ENCODE measurements around the gene CYTH3. TPM values are rescaled to one million over a fixed set of nuclear protein-coding genes. Genes with fewer than 3 reads are reported as not detected.
A peak's percentile ranks its signal among the peaks of the same experiment; 100 is the strongest.

CYTH3 gene
- total and polyA plus RNA-seq, 2 of the 13 experiments (the other 11 are each of a cell fraction or from before 2014, with no cell fraction given): 3.1 to 3.8 TPM

DNA sequence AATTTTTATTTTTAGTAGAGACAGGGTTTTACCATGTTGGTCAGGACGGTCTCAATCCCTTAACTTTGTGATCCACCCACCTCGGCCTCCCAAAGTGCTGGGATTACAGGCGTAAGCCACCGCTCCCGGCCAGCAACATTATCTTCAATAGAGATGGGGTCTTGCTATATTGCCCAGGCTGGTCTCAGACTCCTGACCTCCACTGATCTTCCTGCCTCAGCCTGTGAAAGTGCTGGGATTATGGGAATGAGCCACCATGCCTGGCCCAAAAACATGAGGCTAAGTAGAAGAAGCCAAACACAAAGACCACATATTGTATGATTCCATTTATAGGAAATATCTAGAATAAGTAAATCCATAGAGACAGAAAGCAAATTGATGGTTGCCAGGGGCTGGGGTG, 19.1 kb upstream of the CYTH3 start:
- DNase-seq (ENCODE audit: low spot score) (no peak), ATAC-seq (no peak), FAIRE-seq (no peak)
- H3K4me2 ChIP-seq (ENCODE audit: low read depth, low read length): no peak overlapping the region
- H3K79me2 ChIP-seq (ENCODE audit: insufficient read depth, low read length): no peaks in the 10 kb centered on the region
- no peak overlapping the region for H3K9ac ChIP-seq (ENCODE audit: insufficient read depth, low read depth, low read length)
- TF ChIP-seq ZNF121 (CRISPR knock-in tag; IDR thresholded peaks at IDR 0.05) (peak; percentile 82), ZNF619 (CRISPR knock-in tag; IDR thresholded peaks at IDR 0.05) (no peak)
- no TSS peak for BruUV-seq (replicated peaks)
- H4K20me1 ChIP-seq (ENCODE audit: insufficient read depth, low read length): no peaks in the 10 kb centered on the region
- ChIA-PET CTCF (ENCODE audit: low intra/inter-chr PET ratio, low total read pairs) (no interaction called here), POLR2A (no interaction called here)
- H2AFZ ChIP-seq (ENCODE audit: low read length): no peak overlapping the region
- peaks cover 0 to 9% of the 10 kb centered on the region in 2 experiments; a peak in 2 of 5 replicates for H3K27me3 ChIP-seq (ENCODE audit: control insufficient read depth in 1 of 2, insufficient read depth in 2 of 2, low read length in 2 of 2)
- in situ Hi-C loops (cut with HindIII; ENCODE audit: extremely low pct_ligation_motif_present, low pct_unique_long_range_greater_than_20kb) (no loop called here), intact Hi-C loops (cut with micrococcal nuclease; ENCODE audit: unreplicated experiment) (no loop called here)
- no peak overlapping the region for H3K27ac ChIP-seq (ENCODE audit: extremely low read length, insufficient read depth, low read length)
- no peaks in the 10 kb centered on the region for H3K36me3 ChIP-seq (replicated peaks in 1 of 2; ENCODE audit: control insufficient read depth in 1 of 2, insufficient read depth in 2 of 2, low read length in 2 of 2)
- H3K9me3 ChIP-seq (ENCODE audit: low read length): no peaks in the 10 kb centered on the region
- H3K4me1 ChIP-seq (ENCODE audit: insufficient read depth, low read length): peaks cover 11% of the 10 kb centered on the region; the same call in 1 of the 2 replicates
- no peak overlapping the region for H3K4me3 ChIP-seq (replicated peaks in 1 of 3; ENCODE audit: insufficient read depth in 1 of 3, low read depth in 2 of 3, low read length in 3 of 3)
- 50% methylated on average over 5 of the region's 5 CpGs for WGBS (ENCODE audit: low lambda C conversion rate)

- 3% methylated on average over 5 of the region's 9 CpGs for WGBS (ENCODE audit: low lambda C conversion rate)
- Histone ChIP-seq H4K20me1 (ENCODE audit: insufficient read depth, low read length) (no peaks in the 10 kb centered on the region), H3K27ac (ENCODE audit: extremely low read length, insufficient read depth, low read length) (no peak overlapping the region), H3K79me2 (ENCODE audit: insufficient read depth, low read length) (no peaks in the 10 kb centered on the region), H3K9me3 (ENCODE audit: low read length) (no peaks in the 10 kb centered on the region), H3K36me3 (replicated peaks in 1 of 2; ENCODE audit: control insufficient read depth in 1 of 2, insufficient read depth in 2 of 2, low read length in 2 of 2) (no peaks in the 10 kb centered on the region), H3K4me3 (replicated peaks in 1 of 3; ENCODE audit: insufficient read depth in 1 of 3, low read depth in 2 of 3, low read length in 3 of 3) (peak overlapping the region in 1 of 3 experiments; percentile 29; a peak in 1 of 6 replicates), H3K9ac (ENCODE audit: insufficient read depth, low read depth, low read length) (no peak overlapping the region; the same call in 1 of the 2 replicates), H3K4me2 (ENCODE audit: low read depth, low read length) (peak overlapping the region; percentile 59), H3K4me1 (ENCODE audit: insufficient read depth, low read length) (peaks cover 16% of the 10 kb centered on the region), H2AFZ (ENCODE audit: low read length) (peak overlapping the region; percentile 34), H3K27me3 (ENCODE audit: control insufficient read depth in 1 of 2, insufficient read depth in 2 of 2, low read length in 2 of 2) (peaks cover 0 to 9% of the 10 kb centered on the region in 2 experiments; a peak in 2 of 5 replicates)
- FAIRE-seq: no peak
- intact Hi-C loops (cut with micrococcal nuclease; ENCODE audit: unreplicated experiment): no loop called here
- DNase-seq (ENCODE audit: low spot score): no peak
- ChIA-PET CTCF (ENCODE audit: low intra/inter-chr PET ratio, low total read pairs) (no interaction called here), POLR2A (no interaction called here)
- in situ Hi-C loops (cut with HindIII; ENCODE audit: extremely low pct_ligation_motif_present, low pct_unique_long_range_greater_than_20kb): no loop called here
- BruUV-seq (replicated peaks): no TSS peak
- peak; percentile 58 for ATAC-seq
- TF ChIP-seq DMTF1 (CRISPR knock-in tag; IDR thresholded peaks at IDR 0.05) (no peak), GLMP (CRISPR knock-in tag; IDR thresholded peaks at IDR 0.05; ENCODE audit: borderline replicate concordance) (no peak), MTA1 (CRISPR knock-in tag; IDR thresholded peaks at IDR 0.05; ENCODE audit: borderline replicate concordance) (no peak), SALL1 (CRISPR knock-in tag; IDR thresholded peaks at IDR 0.05) (no peak), SPEN (CRISPR knock-in tag; IDR thresholded peaks at IDR 0.05; ENCODE audit: low read depth) (no peak), ZNF790 (CRISPR knock-in tag; IDR thresholded peaks at IDR 0.05; ENCODE audit: borderline replicate concordance) (no peak), HMGXB4 (CRISPR knock-in tag; IDR thresholded peaks at IDR 0.05; ENCODE audit: borderline replicate concordance in 1 of 2, low read depth in 1 of 2) (no peak)
These were observed 17.9 kb upstream of the CYTH3 start for GRCh38 chr7:6290319-6290741.
